Measurements from ENCODE around the gene TNPO2. TPM values are rescaled to one million over a fixed set of nuclear protein-coding genes. Genes with fewer than 3 reads are reported as not detected.

Gene TNPO2
- 10 to 100 TPM; 80.7 to 81.1 TPM for total RNA-seq

DNA sequence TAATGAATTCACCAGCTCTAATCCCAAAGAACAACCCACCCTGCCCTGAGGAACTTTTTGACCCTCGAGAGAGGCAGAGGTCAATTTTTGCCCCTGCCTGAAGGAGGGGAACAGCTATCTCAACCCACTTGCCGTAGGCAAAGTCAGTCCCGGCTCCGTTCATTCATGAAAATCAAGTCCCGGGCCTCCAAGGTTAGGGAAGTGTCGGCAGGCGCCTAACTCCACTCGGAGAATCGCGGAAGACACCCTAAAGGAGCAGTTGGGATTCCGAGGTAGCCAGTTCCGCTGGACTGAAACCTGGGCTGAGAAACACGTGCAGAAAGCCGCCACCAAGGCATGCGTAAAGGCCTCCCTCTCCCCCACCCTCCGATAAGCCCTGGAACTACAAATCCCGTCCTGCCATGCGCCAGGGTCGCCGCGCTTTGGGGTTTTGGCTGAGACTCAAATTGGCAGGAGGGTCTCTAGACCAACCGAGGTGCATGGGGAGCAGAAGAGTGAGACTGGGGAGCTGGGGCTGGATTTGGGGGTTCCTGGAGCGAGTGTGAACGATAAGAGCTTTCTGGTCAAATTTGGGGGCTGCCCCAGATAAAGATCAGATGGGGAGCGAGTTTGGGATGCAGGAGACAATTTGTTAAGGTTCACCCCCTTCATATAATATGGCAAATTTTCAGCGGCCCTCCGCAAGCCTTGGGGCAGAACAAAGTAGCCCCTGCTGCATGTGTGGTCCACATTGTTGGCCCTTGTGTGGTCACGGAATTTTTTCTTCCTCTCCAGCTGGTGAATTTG lies at the start of gene TNPO2:
Gene TNPO2 (minus strand): TSS at position 292 of the 786 bp plus-strand sequence. CDS start 2,955 bp downstream, outside the sequence.
- Mint-ChIP-seq H3K9me3 (no peaks in the 10 kb centered on the region), H3K27ac (peak within 1 kb of the TSS; percentile 78), H3K36me3 (ENCODE audit: low read depth) (peaks cover 35% of the 10 kb centered on the region), H3K4me1 (ENCODE audit: low read depth) (peaks cover 29% of the 10 kb centered on the region), H3K4me3 (peak within 1 kb of the TSS; percentile 79), H3K27me3 (ENCODE audit: low read depth) (no peaks in the 10 kb centered on the region)
- peak; percentile 77 for DNase-seq
- CTCF ChIA-PET = interaction anchor here (0.7 to 2.5 kb wide), 6 partner anchors 9 to 84 kb away, joined by 3 to 14 read pairs (median 5); no protein-coding TSS in a partner anchor
- intact Hi-C loops (cut with micrococcal nuclease) = loop anchor here (1.0 kb wide), 1 partner anchor 9 kb away; no protein-coding TSS in a partner anchor

DNA sequence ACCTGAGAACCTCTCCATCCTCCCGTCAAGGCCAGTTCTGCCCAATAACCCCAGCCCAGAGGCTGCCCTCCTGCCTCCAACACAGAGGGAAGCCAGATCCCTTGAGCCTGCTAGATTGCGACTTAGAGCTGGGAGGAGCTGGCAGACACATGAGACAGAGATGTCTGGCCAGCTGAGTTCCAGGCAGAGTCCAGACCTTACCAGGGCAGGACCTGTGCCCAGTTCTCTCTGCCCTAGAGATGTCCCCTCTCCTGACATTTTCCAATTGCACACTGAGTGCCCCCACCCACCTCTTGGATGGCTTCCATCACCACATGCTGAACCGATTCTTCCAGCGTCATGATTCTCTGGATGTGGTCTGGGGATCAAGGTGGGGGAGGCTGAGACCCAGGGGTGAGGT lies 48.6 kb upstream of the TNPO2 start:
- intact Hi-C loops (cut with micrococcal nuclease) = no loop called here
- no peak for DNase-seq
- no peaks in the 10 kb centered on the region for H3K27me3 Mint-ChIP-seq (ENCODE audit: low read depth)
- no peak overlapping the region for H3K27ac Mint-ChIP-seq
- no peaks in the 10 kb centered on the region for H3K9me3 Mint-ChIP-seq
- no peak overlapping the region for H3K4me3 Mint-ChIP-seq
- CTCF ChIA-PET = interaction anchor here (7.4 to 8.8 kb wide), 2 partner anchors 10 to 25 kb away, joined by 105 to 303 read pairs; partner anchors contain the start of genes JUNB, PRDX2 and THSD8
- H3K36me3 Mint-ChIP-seq (ENCODE audit: low read depth) = no peaks in the 10 kb centered on the region
- peaks cover 7% of the 10 kb centered on the region for H3K4me1 Mint-ChIP-seq (ENCODE audit: low read depth)

DNA sequence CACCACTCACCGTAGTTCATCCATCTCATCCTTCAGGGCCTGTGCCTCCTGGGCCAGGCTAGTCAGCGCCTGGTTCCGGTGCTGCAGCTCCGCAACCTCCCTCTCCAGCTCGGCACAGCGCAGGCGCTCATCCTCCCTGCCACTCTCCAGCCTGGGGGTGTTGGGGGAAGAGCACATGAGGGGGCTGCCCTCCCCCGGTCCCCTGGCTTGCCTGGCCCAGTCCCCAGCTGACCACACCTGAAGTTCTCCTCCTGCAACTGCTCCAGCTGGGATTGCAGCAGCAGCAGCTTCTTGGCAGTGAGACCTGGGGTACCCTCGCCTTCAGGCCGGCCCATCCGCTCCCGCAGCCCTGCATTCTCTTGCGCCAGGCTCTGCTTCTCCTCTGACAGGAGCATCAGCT lies 47.2 kb upstream of the TNPO2 start:
- Mint-ChIP-seq H3K27ac (no peak overlapping the region), H3K4me3 (no peak overlapping the region), H3K9me3 (no peaks in the 10 kb centered on the region), H3K27me3 (ENCODE audit: low read depth) (no peaks in the 10 kb centered on the region), H3K4me1 (ENCODE audit: low read depth) (peaks cover 7% of the 10 kb centered on the region), H3K36me3 (ENCODE audit: low read depth) (no peaks in the 10 kb centered on the region)
- CTCF ChIA-PET = interaction anchor here (1.0 to 16.6 kb wide), 4 partner anchors 14 to 77 kb away, joined by 3 to 341 read pairs (median 33); partner anchors contain the start of genes PRDX2 and THSD8
- intact Hi-C loops (cut with micrococcal nuclease) = no loop called here
- no peak for DNase-seq

DNA sequence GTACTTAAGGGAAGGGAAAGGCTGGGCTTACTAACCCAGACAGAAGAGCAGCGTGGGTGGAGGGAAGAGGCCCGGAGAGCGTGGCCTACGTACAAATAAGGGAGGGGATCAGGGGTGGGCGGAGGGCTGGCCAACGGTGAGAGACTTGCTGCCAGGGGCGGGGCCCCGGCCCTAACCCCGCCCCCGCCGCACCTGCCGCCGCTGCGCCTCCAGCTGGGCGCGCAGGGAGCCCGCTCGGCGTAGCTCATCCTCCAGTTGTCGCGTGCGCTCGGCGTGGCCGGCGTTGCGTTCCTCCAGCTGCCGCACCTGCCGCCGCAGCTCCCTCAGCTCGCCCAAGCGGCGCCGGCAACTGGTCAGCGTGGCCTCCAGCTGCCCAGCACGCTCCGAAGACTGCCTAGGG lies 46.0 kb upstream of the TNPO2 start:
- Mint-ChIP-seq H3K9me3 (no peaks in the 10 kb centered on the region), H3K4me3 (peak overlapping the region; percentile 10)

DNA sequence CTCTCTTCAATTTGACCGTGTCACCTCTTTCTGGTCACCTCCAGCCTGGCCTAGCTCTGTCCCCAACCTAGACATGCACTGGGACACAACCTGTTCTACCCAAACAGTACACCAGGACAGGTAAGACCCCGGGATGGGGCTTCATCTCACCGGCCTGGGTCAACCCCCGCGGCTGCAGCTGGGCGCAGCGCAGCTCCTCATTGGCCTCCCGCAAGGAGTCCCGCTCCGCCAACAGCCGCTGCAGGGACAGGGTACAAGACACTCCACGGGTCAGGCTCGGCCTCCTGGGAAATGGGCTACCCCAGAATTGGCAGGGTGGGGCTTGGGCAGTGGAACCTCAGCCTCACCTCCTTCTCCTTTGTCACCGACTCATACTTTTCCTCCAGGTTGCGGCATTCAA lies 43.9 kb upstream of the TNPO2 start:
- DNase-seq = no peak
- H3K27me3 Mint-ChIP-seq (ENCODE audit: low read depth) = no peaks in the 10 kb centered on the region
- H3K4me1 Mint-ChIP-seq (ENCODE audit: low read depth) = peaks cover 7% of the 10 kb centered on the region
- no peak overlapping the region for H3K27ac Mint-ChIP-seq
- intact Hi-C loops (cut with micrococcal nuclease) = no loop called here
- no peak overlapping the region for H3K4me3 Mint-ChIP-seq
- CTCF ChIA-PET = interaction anchor here (0.6 to 16.6 kb wide), 9 partner anchors 8 to 1047 kb away, joined by 3 to 341 read pairs (median 9); partner anchors contain the start of genes HOOK2, PRDX2 and THSD8
- H3K36me3 Mint-ChIP-seq (ENCODE audit: low read depth) = no peaks in the 10 kb centered on the region
- H3K9me3 Mint-ChIP-seq = no peaks in the 10 kb centered on the region

More for the DNA sequence above, 46.0 kb upstream of the TNPO2 start:
- CTCF ChIA-PET = interaction anchor here (0.9 to 16.6 kb wide), 3 partner anchors 9 to 78 kb away, joined by 6 to 341 read pairs (median 60); partner anchors contain the start of genes PRDX2 and THSD8
- H3K4me1 Mint-ChIP-seq (ENCODE audit: low read depth) = peaks cover 7% of the 10 kb centered on the region
- H3K27ac Mint-ChIP-seq = no peak overlapping the region
- H3K27me3 Mint-ChIP-seq (ENCODE audit: low read depth) = no peaks in the 10 kb centered on the region
- DNase-seq = peak; percentile 68
- no peaks in the 10 kb centered on the region for H3K36me3 Mint-ChIP-seq (ENCODE audit: low read depth)
- intact Hi-C loops (cut with micrococcal nuclease) = no loop called here

DNA sequence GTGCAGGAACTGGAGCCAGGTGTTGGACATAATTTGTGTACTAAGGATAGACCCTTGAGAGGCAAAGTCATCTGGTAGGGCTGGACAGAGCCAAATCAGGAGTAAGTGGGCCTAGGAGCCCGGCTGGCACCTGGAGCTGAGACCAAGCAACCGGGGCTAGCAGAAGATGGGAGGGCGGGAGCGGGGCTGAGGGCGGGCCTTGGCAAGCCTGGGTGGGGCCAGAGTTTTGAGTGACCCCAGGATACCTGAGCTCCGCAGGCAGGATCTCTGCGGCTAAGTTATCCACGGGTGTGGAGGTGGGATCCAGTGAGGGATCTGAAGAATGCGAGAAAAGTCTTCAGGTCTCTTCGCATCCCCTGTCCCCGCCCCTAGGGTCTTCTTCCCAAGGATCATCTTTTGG lies 43.4 kb upstream of the TNPO2 start:
- Mint-ChIP-seq H3K36me3 (ENCODE audit: low read depth) (no peaks in the 10 kb centered on the region), H3K27ac (no peak overlapping the region)
- intact Hi-C loops (cut with micrococcal nuclease) = no loop called here

DNA sequence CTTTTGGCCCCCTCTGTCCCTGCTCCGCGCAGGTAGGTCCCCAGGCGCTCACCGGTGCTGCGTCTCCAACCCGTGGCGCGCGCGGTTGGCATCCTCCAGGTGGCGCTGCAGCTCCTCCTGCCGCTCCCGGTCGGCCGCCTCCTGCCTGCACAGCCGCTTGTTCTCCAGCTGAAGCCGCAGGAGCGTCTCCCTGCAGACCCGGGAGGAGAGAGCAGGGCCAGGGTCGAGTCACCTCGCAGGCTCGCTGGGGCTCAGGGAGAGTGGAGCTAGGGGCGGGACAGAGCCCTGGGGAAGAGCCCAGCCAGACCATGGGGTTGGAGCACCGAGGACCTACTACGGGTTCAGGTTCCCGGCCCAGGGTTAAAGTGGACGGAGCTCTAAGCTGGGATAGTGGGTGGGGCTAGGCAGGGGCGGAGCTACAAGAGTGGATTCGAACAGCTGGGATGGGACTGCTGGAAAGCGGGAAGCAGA lies 42.4 kb upstream of the TNPO2 start:
- Mint-ChIP-seq H3K27me3 (ENCODE audit: low read depth) (no peaks in the 10 kb centered on the region), H3K4me3 (peak overlapping the region; percentile 24), H3K36me3 (ENCODE audit: low read depth) (no peaks in the 10 kb centered on the region), H3K27ac (no peak overlapping the region), H3K9me3 (no peaks in the 10 kb centered on the region), H3K4me1 (ENCODE audit: low read depth) (peaks cover 7% of the 10 kb centered on the region)
- intact Hi-C loops (cut with micrococcal nuclease) = loop anchor here (1.0 kb wide), 1 partner anchor 81 kb away; no protein-coding TSS in a partner anchor
- peak; percentile 91 for DNase-seq
- CTCF ChIA-PET = interaction anchor here (0.7 to 16.6 kb wide), 34 partner anchors 9 to 199 kb away, joined by 3 to 341 read pairs (median 5); partner anchors contain the start of genes BEST2, DNASE2, HOOK2 and JUNB

More for the DNA sequence above, 43.4 kb upstream of the TNPO2 start:
- Mint-ChIP-seq H3K4me1 (ENCODE audit: low read depth) (peaks cover 7% of the 10 kb centered on the region), H3K27me3 (ENCODE audit: low read depth) (no peaks in the 10 kb centered on the region), H3K9me3 (no peaks in the 10 kb centered on the region), H3K4me3 (no peak overlapping the region)
- CTCF ChIA-PET = interaction anchor here (0.6 to 16.6 kb wide), 13 partner anchors 8 to 1048 kb away, joined by 3 to 341 read pairs (median 9); partner anchors contain the start of genes DNASE2, HOOK2, PRDX2 and THSD8
- DNase-seq = no peak

DNA sequence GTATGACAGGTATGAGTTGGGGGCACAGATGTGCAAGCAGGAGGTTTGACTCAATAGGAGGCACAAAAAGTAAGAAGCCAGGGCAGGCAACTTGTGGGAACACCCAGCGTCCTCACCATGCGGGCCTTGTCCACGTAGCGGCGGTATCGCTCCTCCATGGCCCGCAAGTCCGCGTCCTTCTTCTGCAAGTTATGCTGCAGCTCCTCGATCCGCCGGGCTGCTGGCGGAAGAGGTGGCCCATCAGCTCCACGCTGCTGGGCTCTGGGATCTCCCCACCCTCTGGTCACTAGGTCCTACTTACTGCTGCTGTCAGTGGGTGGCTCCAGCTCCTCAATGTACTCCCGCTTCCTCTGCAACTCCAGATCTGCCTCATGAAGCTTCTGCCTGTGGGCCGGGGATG lies 41.0 kb upstream of the TNPO2 start:
- DNase-seq = no peak
- CTCF ChIA-PET = interaction anchor here (0.7 to 16.6 kb wide), 12 partner anchors 7 to 148 kb away, joined by 3 to 341 read pairs (median 6); partner anchors contain the start of genes HOOK2, PRDX2 and THSD8
- Mint-ChIP-seq H3K9me3 (no peaks in the 10 kb centered on the region), H3K27ac (no peak overlapping the region), H3K4me3 (no peak overlapping the region), H3K4me1 (ENCODE audit: low read depth) (peaks cover 6% of the 10 kb centered on the region), H3K27me3 (ENCODE audit: low read depth) (no peaks in the 10 kb centered on the region), H3K36me3 (ENCODE audit: low read depth) (no peaks in the 10 kb centered on the region)
- intact Hi-C loops (cut with micrococcal nuclease) = loop anchor here (5.0 kb wide), 1 partner anchor 33 kb away; no protein-coding TSS in a partner anchor

DNA sequence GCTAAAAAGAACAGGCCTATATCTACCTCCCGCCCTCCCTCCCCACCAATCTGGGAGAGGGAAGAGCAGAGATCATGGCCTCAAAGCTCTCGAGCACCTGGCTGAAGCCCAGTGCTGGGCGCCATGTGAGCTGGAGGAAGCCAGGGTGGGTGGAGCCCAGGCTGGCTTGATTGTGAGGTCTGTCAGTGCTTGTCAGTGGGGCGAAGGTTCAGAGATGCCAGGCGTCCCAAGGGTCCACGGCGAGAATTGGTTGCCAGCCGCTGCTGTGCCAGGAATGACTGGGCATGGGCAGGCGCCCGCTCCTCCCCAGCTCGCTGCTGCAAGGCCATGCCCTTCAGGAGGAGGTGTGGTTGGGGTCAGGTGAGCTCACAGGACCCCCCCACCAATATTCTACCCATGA lies 39.4 kb upstream of the TNPO2 start:
- intact Hi-C loops (cut with micrococcal nuclease) = loop anchor here (5.0 kb wide), 1 partner anchor 34 kb away; no protein-coding TSS in a partner anchor
- no peaks in the 10 kb centered on the region for H3K36me3 Mint-ChIP-seq (ENCODE audit: low read depth)
- no peak for DNase-seq
- H3K9me3 Mint-ChIP-seq = no peaks in the 10 kb centered on the region
- H3K4me3 Mint-ChIP-seq = no peak overlapping the region
- no peaks in the 10 kb centered on the region for H3K27me3 Mint-ChIP-seq (ENCODE audit: low read depth)
- CTCF ChIA-PET = interaction anchor here (0.9 to 16.6 kb wide), 8 partner anchors 11 to 99 kb away, joined by 3 to 341 read pairs (median 12); partner anchors contain the start of genes BEST2, HOOK2, PRDX2 and THSD8
- no peak overlapping the region for H3K27ac Mint-ChIP-seq
- peaks cover 6% of the 10 kb centered on the region for H3K4me1 Mint-ChIP-seq (ENCODE audit: low read depth)

DNA sequence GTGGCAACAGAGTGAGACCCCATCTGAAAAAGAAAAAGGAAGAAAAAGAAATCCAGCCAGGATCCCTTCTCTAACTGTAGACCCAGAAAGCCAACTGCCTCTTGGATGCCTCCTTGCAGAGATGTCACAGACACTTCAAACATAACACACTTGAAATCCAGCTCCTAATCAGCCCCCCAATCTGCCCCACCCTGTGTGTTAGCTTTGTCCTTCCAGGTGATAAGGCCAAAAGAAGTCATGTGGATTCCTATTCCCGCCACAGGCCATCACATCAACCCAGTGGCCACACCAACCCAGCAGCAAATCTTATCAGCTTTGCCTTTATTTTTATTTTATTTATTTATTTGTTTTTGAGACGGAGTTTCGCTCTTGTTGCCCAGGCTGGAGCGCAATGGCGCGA lies 36.0 kb upstream of the TNPO2 start:
- H3K36me3 Mint-ChIP-seq (ENCODE audit: low read depth) = no peaks in the 10 kb centered on the region
- peaks cover 2% of the 10 kb centered on the region for H3K4me1 Mint-ChIP-seq (ENCODE audit: low read depth)
- no peaks in the 10 kb centered on the region for H3K9me3 Mint-ChIP-seq
- CTCF ChIA-PET = interaction anchor here (0.9 to 16.6 kb wide), 26 partner anchors 9 to 206 kb away, joined by 3 to 341 read pairs (median 6); partner anchors contain the start of genes GET3, HOOK2, PRDX2 and RNASEH2A
- H3K27me3 Mint-ChIP-seq (ENCODE audit: low read depth) = peaks cover 14% of the 10 kb centered on the region
- intact Hi-C loops (cut with micrococcal nuclease) = loop anchor here (1.0 to 5.0 kb wide), 3 partner anchors 38 to 88 kb away; no protein-coding TSS in a partner anchor
- DNase-seq = no peak
- no peak overlapping the region for H3K27ac Mint-ChIP-seq
- no peak overlapping the region for H3K4me3 Mint-ChIP-seq

DNA sequence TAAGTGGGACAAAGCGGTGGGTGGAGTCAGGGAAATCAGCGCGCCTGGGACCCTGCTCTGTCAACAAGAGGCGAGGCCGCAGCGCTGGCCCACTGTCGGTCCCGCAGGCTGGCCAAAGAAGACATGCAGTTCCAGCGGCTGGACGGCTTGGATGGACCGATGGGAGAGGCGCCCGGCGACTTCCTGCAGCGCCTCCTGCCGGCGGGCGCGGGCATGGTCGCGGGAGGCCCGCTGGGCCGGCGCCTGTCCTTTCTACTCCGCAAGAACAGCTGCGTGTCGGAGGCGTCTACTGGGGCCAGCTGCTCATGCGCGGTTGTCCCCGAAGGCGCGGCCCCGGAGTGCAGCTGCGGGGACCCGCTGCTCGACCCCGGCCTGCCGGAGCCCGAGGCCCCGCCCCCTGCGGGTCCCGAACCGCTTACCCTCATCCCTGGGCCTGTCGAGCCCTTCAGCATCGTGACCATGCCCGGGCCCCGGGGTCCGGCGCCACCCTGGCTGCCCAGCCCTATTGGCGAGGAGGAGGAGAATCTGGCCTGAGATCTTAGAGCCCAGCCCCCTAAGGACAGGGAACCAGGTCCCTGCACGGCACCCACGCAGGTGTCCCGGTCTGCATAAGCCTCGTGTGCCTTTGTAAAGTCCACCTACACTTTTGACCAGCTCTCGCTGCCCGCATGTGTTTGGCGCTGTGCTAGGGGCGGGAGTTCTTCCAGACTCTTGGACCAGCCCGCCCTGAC lies 34.0 kb upstream of the TNPO2 start:
- intact Hi-C loops (cut with micrococcal nuclease) = loop anchor here (1.0 to 2.0 kb wide), 3 partner anchors 24 to 193 kb away; no protein-coding TSS in a partner anchor
- H3K9me3 Mint-ChIP-seq = no peaks in the 10 kb centered on the region
- H3K4me3 Mint-ChIP-seq = peak overlapping the region; percentile 32
- no peak overlapping the region for H3K27ac Mint-ChIP-seq
- peak; percentile 63 for DNase-seq
- peaks cover 2% of the 10 kb centered on the region for H3K4me1 Mint-ChIP-seq (ENCODE audit: low read depth)
- peaks cover 17% of the 10 kb centered on the region for H3K27me3 Mint-ChIP-seq (ENCODE audit: low read depth)
- H3K36me3 Mint-ChIP-seq (ENCODE audit: low read depth) = no peaks in the 10 kb centered on the region
- CTCF ChIA-PET = interaction anchor here (0.6 to 16.6 kb wide), 32 partner anchors 8 to 262 kb away, joined by 3 to 341 read pairs (median 4); partner anchors contain the start of genes GET3, HOOK2, PRDX2 and THSD8
